GM21367 (cell line): ENCODE results near the gene PPDPF.
"Not testable (repeated sequence)": the region's sequence is repeated elsewhere in the genome, so short reads cannot be mapped to it uniquely, and the experiment has no call there.

Source experiments
- ATAC-seq: cut with Tn5 transposase; IDR thresholded peaks from one replicate; pipeline ENCODE4 v1.9.1; 2021; ENCODE audit not compliant: unreplicated experiment

Gene PPDPF

DNA sequence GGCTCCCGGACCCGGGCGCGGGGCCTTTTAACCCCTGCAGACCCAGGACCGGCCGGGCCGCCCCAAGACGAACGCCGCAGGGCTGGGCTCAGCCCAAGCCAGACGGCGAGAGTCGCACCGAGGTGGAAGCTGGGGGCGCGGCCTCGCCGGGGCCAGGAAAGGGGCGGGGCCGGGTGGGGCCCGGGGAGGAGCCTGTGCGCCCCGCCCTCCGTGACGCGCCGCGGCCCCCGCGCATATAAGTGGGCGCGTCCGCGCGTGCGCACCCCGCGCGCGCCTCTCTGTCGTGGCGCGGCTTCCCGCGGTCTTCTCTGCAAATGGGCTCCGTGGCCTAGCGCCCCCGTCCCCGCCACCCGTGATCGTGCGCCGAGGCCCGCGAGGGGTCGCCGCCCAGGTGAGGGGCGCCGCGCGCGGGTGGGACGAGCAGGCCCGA, at the start of gene PPDPF:
Gene PPDPF, plus strand, starts transcription at position 262 of the 430 bp plus-strand sequence. CDS start 544 bp downstream, outside the sequence.
- peak; percentile 61 for ATAC-seq

DNA sequence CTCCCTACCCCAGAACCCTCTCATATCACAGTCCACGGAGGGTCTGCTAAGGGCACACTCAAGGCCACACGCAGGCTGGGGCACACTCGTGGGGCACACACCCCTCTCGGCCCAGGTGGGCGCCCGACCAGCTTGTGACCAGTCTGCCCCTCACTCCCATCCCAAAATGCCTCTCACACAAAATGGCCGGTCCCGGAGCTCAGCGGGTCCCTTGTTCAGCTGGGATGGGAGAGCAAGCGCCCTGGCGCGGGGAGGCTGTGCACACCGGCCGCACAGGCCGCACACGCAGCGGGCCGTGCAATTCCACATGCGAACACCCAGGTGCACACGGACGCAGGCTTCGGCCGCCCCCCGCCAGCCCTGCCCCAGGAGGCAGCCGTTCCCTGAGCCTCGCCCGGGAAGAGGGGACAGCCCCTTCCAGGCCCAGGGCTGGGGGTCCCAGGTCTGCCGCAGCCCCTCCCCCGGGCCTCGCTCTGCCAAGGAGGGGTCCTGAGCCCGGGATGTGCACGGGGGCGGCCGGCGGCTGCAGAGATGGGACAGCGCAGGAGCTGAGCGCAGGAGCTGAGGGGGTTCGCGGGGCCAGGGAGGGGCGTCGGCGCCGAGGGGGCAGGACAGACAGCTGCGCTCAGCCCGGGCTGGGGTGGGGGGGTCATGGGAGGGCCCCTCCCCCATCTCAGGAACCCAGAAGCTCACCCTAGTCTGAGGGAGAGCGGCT, 49.4 kb upstream of the PPDPF start:
- ATAC-seq = no peak

DNA sequence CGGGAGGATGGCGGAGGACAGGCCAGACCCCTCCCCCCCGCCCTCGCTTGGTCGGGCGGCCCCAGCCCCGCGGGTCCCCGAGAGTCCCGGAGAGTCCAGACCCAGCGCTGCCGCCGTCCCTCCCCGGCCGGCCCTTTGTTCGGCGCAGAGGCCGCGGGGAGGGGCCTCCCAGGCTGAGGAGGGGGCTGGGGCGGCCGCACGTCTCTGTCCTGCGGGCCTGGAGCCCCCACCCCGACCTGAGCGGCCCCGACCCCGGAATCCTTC, 48.9 kb upstream of the PPDPF start:
- no peak for ATAC-seq

DNA sequence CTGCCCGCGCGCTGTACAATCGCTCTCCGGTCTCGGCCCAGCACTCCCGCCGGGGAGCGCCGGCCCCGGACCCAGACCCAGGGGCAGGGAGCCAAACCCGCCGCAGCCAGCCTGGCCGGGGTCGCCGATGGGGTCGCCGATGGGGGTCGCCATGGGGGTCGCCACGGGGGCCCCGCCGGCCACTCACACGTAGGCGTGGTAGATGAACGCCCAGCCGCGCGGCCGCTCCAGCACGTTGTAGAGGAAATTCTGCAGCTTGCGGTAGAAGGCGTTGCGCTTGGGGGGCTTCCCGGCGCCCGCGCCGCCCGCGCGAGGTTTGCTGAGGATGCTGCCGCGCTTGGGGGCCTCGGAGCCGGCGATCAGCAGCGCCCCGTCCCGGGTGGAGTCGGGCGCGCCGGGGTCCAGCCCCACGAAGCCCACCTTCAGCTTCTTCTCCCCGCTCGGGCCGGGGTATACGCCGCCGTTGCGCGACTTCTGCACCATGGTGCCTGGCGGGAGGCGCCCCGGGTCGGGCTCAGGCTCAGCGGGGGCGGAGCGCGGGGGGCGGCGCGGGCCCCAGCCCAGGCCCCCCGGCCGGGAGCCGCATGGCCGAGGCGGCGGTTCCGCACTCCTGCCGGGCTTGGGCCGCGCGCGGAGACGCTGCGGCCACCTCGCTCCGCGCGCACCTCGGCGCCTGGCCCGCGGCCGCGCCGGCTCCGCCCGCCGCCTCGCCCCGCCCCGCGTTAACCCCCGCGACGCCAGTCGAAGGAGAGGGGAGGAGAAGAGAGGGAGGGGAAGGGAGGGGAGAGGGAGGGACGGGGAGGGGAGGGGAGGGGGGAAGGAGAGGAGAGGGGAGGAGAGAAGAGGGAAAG, 48.4 kb upstream of the PPDPF start, which contains the start of gene KCNQ2:
Gene KCNQ2, minus strand, starts transcription at position 675 of the 851 bp plus-strand sequence. Its CDS starts 192 bp downstream, at position 483.
- no peak for ATAC-seq

DNA sequence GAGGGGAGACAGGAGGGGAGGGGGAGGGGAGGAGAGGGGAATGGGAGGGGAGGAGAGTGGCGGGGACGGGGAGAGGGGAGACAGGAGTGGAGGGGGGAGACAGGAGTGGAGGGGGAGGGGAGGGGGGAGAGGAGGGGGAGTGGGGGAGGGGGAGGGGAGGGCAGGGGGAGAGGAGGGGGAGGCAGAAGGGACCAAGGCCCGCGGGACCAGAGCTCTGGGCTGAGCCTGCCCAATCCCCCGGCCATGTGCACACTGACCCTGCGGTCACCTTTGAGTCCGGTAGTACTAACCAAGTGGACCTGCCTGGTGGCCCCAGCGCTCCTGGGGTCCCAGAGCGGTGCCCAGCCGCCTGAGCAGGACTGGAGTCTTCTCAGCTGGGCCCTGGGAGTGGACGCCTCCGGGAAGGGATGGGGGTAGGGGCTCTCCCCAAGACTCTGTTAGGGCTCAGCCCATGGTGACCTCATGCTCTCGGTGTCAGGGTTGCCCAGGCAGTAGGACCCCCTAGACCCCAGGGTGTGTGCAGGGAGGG, 47.6 kb upstream of the PPDPF start:
- no peak for ATAC-seq

DNA sequence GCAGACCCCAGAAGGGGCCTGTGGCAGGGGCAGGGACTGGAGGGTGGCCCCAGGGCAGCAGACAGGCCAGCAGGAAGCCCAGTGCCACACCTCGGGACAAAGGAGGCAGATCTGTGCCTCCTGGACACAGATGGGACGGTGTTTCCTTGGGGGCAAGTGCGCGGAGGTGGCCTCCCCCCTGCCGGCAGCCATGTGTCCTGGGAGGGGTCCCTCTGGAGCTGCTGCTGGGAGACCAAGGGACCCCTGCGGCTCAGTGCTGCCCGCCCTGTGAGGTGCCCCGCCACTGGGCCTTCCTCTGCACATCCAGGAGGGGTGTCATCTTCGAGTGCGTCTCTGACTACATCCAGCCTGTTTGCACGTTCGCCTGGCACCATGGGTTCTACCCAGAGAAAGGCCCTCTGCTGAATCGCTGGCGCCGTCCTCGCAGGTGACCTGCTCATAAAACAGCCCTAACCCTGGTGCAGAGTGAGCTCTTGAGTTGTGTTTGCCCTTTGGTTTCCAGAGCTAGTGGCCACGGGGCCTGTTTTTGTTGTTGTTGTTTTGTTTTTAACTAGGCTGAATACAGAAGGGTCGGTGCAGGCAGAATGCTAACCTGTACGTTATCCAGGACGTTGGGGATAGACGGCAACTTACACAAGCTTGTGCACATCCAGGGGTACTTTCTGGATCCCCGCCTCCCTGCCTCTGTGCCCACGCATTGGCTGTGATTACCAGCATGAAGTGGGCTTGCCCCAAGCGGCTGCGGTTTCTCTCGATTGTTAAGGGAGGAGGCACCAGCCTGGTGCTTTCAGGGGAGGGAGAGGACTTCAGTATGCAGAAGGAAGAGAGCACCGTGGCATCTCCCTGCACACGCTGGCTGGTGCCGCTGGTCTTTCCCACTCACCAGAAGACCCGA, 46.8 kb upstream of the PPDPF start:
- no peak for ATAC-seq

DNA sequence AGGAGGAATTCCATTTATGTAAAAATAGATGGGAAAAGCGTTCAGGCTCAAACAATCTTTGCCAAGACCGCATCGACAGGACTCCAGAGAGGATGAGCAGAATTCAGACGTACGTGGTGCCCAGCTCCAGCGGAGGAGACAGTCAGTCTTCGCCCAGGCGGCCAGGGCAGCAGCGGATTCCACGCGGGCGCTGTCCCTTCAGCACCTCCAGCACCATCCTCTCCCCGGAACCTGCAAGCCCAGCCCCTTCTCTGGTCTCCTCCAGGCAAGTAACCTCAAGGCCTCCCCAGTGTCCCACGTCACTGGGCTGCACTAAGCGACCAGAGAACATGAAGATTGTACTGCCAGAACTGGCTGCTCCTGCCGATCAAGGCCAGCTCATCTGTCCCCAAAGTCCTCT, 45.4 kb upstream of the PPDPF start:
- no peak for ATAC-seq

GRCh38 chr20:63477061-63477616, 43.4 kb upstream of the PPDPF start:
- no peak for ATAC-seq

- ATAC-seq = no peak
These were observed 42.6 kb upstream of the PPDPF start for GRCh38 chr20:63477944-63478343.

- no peak for ATAC-seq
These were observed 41.9 kb upstream of the PPDPF start for GRCh38 chr20:63478346-63479302.

DNA sequence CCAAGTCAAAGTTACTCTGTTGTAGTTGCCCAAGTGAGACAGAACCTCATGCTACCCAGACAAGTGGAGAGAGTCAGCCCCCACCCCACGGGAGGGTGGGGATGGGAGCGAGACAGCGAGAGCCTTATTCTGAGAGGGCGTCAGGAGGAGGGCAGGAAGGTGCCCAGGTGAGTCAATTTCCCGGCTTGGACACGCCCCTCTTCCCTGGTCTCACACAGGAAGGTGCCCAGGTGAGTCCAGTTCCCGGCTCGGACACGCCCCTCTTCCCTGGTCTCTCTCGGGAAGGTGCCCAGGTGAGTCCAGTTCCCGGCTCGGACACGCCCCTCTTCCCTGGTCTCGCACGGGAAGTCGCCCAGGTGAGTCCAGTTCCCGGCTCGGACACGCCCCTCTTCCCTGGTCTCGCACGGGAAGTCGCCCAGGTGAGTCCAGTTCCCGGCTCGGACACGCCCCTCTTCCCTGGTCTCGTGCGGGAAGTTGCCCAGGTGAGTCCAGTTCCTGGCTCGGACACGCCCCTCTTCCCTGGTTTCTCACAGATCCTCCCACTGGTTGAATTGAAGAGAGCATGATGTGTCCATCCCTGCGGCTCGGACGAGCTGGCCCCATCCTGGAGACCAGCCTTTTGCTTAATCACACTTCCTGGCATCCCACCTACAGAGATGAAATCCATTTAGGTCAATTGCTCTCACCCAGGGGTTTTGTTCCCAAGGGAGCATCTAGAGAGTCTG, 40.7 kb upstream of the PPDPF start:
- not testable (repeated sequence) for ATAC-seq

GRCh38 chr20:63481503-63481902, 39.1 kb upstream of the PPDPF start:
- ATAC-seq = no peak

DNA sequence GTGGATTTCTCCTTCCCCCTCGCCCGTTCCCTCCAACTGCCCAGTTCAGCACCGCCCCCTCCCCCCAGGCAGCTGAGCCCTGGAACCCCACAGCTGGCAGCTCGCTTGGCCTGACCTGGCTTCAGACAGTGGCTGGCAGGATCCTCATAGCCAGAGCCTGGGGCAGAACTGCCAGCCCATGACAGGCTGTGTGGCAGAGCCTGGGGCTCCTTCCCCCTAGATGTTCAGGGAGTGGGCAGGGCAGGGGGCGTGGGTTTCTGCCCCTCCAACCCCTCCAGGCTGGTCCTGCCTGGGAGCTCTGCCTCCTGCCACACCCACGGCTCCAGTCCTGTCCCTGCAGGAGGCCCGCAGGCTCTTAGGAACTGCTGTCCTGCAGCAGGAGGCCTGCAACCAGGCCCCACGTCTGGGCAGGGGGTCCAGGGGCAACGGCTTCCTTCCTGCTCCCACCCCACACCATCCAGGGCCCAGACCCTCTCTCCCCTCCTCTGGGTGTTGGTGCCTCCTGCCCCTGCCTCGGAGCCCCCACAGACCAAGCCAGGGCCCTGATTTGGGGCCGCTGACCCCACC, 38.5 kb upstream of the PPDPF start:
- no peak for ATAC-seq

GRCh38 chr20:63483834-63484233, 36.7 kb upstream of the PPDPF start:
- no peak for ATAC-seq

- no peak for ATAC-seq
These were observed 36.3 kb upstream of the PPDPF start for GRCh38 chr20:63484236-63484635.

DNA sequence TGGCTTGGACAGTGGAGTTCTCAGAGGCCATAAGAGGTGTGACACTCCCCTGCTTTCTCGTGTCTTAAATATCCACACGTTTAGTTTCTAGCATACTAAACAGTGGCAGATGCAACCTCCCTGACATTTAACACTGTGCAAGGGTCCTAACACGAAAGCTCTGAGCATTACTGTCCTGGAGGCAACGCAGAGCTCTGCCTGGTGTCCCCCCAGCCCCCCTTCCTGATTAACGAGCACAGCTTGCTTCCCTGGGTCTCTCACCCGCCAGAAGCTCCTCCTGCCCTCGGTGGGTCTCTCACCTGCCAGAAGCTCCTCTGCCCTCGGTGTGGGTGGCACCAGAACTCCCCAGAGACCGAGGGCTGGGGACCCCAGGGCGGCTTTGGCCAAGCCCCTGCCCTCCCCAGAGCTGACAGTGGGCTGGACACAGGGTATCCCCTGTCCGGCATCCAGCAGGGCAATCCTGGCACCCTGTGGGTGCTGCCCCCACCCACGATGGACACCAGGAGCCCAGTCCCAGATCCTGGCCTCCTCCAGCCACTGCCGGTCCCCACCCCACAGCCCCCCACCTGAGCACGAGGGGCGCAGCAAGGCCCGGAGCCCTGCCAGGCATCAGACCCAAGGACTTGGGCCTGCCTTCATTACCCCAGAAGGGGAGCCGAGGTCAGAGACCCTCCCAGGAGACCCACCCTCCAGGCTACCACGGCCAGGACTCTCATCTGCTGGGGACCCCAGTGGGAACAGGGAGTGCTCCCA, 35.7 kb upstream of the PPDPF start:
- ATAC-seq = no peak

DNA sequence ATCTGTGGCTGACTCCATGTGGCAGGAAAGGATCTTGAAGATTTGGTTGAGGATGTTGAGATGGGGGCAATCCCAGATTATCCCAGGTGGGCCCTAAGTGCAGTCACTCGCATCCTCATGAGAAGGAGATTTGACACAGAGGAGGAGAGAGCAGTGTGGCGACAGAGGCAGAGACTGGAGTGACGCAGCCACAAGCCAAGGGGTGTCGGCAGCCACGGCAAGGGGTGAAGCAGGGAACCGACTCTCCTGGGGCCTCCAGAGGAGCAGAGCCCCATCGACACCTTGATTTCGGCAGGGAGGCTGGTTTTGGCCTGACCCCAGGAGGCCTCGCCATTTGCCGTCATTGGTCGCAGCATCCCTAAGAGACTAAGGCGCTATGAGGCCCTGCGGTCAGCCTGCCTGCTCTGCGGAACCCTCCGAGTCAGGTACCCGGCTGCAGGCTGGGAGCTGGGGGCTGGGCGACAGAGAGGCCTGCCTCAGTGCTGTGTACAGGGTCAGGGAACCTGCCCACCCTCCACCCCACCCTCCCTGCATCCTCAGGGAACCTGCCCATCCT, 34.2 kb upstream of the PPDPF start:
- ATAC-seq = no peak
